C4-2B (cell line): ENCODE measurements around the gene CNTN4.

Source experiments
- CTCF ChIP-seq: fragments of 450-650 bp; conservative IDR thresholded peaks from 2 replicates; pipeline ENCODE4 v1.5.1; 2017; ENCODE audit warnings: mild to moderate bottlenecking
- ZFX ChIP-seq: fragments of 450-650 bp; IDR thresholded peaks from 2 replicates; pipeline ENCODE4 v1.6.1; 2017

- TF ChIP-seq CTCF (no peak), ZFX (no peak)
These were observed 262.1 kb downstream of the CNTN4 start for GRCh38 chr3:2360815-2361214.
